ENCODE measurements around the gene CRYGS. TPM values are rescaled to one million over a fixed set of nuclear protein-coding genes. Genes with fewer than 3 reads are reported as not detected.
"Not testable (repeated sequence)": the region's sequence is repeated elsewhere in the genome, so short reads cannot be mapped to it uniquely, and the experiment has no call there.

Gene CRYGS
- total RNA-seq, 1 donor from 2014 or later = 1.6 TPM

DNA sequence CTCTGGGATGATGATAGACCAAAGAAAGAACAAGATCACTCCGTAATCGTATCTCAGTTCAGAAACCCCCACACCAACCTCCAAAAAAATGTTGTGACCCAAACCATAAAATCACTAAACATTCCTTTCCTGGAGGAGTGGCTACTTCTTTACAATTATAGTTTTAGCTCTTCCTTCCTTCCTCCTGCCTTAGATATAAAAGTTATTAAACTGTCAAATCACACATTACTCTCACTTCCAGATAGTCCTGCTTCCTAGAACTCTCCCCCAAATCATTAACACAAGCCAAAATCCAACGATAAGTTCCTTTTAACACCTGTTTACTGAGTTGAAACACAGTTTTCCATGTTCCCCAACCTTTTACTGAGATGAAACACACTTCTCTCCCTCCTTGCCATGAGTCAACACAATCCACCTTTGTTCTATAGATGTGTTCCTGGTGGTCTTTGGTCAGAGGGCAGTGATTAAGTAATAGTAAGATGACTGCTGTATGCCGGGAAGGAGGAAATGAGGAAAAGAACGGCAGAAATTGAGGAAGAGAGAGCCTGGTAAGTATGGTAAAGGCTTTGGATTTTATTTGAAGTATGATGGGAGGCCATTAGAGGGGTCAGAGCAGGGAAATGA, 8.3 kb upstream of the CRYGS start:
- DNase-seq = no peak

- no peak for DNase-seq
These were observed 7.2 kb upstream of the CRYGS start for GRCh38 chr3:186551387-186551786.

DNA sequence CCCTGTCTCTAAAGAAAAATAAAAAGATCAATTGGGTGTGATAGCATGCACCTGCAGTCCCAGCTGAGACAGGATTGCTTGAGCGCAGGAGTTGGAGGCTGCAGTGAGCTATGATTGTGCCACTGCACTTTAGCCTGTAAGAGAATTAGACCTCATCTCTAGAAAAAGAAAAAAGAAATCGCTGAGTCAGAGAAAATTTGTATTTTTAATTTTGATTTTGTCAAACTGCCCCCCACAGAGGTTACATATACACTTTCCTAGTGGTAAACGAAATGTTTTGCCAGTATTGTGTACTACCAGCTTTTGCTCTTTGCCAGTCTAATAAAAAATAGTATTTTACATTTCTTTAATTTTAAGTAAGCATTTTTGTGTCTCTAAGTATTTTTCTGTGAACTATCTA, 5.3 kb upstream of the CRYGS start:
- DNase-seq = no peak

GRCh38 chr3:186540835-186541226, 3.3 kb downstream of the CRYGS start:
- DNase-seq = no peak

DNA sequence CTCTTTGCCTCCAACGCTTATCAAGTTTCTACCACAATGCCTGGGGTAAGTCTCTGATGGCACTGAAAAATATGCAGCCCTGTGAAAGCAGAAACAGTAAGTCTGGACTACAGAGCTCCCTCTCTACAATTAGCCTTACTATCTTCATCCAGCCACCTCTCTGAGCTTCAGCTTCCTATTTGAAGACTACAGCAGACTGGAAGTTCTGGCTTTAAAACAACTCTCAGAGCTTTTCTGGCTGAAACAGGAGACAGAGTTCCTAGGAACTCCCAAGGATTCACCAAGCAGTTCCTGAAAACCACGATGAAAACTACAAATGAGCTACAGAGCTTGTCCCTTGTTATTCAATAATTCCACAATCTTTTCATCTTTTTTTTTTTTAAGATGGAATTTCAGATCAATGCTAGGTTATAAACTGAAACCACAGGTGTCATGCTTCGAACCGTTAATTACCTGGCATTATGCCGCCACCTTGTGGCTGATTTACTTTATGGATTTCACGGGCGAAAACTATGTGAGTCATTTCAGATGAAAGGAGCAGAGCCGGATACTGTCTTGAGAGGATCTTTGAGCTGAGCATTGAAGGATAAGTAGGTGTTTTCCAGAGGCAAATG, 3.9 kb downstream of the CRYGS start:
- peak; percentile 46 for DNase-seq

DNA sequence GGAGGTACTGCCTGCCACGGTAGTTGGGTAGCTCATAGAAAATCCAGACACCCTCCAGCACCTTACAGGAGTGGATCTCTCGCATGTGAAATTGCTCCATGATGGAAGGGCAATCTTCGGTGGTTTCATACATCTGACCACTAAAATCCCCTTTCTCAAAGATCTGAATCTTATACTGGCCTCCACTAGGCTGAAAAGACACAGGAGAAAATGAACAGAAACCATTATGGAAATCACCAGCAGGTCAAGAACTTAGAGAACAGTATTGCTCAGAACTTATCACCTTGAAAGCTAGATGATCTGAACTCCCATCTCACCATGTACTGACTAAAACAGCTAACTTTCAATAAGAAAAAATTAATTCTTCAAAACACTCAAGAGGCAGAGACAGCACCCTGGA, 5.4 kb downstream of the CRYGS start:
- DNase-seq = no peak

- DNase-seq = no peak
These were observed 7.0 kb downstream of the CRYGS start for GRCh38 chr3:186536883-186537844.

GRCh38 chr3:186534113-186534669, 10.0 kb downstream of the CRYGS start:
- no peak for DNase-seq

GRCh38 chr3:186532598-186533072, 11.5 kb downstream of the CRYGS start:
- DNase-seq = no peak

GRCh38 chr3:186531694-186532093, 12.5 kb downstream of the CRYGS start:
- DNase-seq = not testable (repeated sequence)

DNA sequence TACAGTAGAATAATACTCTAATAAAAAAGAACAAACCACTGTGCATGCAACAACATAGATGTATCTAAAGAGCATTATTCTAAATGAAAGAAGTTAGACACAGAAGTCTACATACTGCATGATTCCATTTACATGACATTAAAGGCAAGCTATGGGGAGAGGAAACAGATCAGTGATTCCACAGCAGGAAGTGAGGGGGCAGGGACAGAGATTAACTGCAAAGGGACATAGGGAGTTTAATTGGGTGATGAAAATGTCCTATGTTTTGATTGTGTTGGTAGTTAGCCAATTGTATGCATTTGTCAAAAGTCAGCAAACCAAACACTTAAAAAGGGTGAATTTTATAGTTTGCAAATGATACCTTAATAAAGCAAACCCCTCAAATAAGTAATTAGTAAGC, 13.8 kb downstream of the CRYGS start:
- no peak for DNase-seq

DNA sequence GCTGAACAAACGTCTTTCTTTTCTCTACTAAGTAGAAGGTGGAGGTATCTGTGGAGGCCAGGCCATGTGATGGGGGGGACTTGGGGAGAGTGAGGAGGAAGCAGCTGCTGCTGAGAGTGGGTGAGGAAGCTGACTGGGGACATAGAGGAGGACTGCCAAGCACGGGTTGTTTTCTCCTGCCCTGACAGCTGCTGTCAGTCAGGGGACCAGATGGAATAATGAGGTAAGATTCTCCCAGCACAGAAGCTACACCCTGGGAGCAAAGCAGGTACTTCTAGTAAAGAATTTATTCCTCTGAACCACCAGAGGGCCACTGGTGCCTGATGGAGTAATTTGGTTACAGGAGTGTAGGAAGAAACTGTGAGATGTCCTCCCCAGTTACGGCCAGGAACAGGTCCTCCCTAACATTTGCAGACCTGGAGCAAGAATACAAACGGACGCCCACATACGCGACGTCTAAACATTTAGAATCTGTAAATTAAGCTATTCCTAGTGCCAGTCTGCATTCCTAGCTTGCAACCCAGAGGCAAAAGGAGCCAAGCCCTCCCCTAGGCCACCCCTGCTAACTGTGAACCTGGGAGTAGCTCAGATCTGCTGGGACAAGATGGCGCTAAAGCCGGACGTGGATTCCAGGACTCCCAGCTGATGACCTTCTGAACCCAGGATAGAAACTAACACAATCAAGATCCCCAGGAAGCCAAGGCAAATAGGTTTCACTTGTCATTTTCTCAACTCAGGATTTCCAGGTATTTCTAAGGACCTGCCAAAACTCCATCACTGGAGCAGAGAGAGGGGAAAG, 14.8 kb downstream of the CRYGS start:
- DNase-seq = no peak

- DNase-seq = no peak
These were observed 17.9 kb downstream of the CRYGS start for GRCh38 chr3:186526256-186526606.

- no peak for DNase-seq
These were observed 18.6 kb downstream of the CRYGS start for GRCh38 chr3:186525369-186526255.

DNA sequence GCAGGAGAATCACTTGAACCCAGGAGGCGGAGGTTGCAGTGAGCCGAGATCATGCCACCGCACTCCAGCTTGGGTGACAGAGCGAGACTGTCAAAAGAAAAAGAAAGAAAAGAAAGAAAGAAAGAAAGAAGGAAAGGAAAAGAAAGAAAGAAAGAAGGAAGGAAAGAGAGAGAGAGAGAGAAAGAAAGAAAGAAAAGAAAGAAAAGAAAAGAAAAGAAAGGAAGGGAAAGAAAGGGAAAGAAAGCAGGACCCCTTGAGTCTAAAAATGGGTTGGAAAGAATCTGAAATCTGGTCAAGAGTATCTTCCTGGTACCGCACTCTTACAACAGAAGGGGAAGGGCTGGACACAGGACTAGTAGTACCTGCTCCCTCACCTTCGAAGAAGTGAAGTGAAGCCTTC, 19.6 kb downstream of the CRYGS start:
- DNase-seq = no peak

DNA sequence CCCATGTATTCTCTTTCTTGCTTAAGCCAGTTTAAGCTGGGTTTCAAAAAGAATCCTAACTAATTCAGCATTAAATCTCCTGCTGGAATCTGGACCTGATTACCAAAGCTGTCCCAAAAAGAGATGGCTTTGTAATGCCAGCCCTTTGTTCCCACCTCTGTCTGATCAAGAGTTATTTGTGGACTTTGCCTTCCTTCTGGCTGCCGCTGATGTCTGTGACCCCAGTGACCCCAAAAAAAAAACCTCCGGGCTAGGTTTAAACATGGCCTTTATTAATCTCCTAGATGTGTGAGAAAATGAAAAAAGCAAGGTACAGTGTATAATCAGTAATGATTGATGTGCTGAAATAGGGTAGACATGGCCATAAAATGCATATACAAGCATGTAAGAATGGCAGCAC, 20.7 kb downstream of the CRYGS start:
- no peak for DNase-seq

GRCh38 chr3:186523022-186523421, 21.2 kb downstream of the CRYGS start:
- no peak for DNase-seq

DNA sequence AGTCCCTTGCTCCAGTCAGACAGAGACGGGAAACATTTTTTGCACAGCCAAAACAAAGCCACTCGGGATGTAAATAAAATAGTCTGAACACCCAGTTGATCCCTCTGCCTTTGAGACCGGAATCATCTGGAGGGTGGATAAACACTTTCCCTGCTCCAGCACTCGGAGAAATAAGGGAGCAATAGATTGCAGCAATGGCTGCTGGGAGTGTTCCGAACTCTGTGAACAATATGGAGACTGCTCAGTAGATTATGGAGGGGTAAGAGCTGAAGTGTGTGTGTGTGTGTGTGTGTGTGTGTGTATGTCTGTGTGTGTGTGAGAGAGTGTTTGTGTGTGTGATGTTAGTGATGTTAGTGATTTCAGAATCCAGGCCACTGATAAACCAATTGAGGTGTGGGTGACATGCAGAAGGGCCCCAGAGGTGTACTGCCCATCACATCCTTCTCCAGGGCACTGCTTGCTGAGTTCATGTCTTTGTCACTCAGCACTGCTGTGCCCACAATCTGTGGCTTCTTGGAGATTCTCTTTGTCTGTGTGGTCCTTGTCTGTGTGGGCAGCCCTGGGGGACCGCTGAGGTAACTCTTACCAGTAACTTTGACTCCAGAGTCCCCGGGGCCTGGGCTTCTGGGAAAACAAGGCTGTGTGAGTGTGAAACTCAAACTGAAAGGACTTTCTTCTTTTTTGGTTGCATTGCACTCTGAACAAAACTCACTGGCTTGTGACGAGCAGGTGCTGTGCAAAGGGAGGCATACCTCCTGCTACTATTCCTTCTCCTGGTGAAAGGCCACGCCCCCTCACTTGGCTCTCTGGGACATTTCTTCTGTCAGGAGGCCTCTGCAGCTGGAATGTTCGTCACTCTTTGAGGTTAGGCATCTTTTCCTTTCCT, 23.0 kb downstream of the CRYGS start:
- no peak for DNase-seq

- DNase-seq = no peak
These were observed 23.7 kb downstream of the CRYGS start for GRCh38 chr3:186520431-186520830.
